Transverse colon (tissue), 4 donors: ENCODE data around the gene USP48. TPM values are rescaled to one million over a fixed set of nuclear protein-coding genes. Genes with fewer than 3 reads are reported as not detected.
"Not testable (repeated sequence)": the region's sequence is repeated elsewhere in the genome, so short reads cannot be mapped to it uniquely, and the experiment has no call there.

Source experiments
- DNase-seq: peaks from one replicate; pipeline ENCODE4 v3.0.0-alpha.2; 2019
- H3K27ac ChIP-seq, 4 donors: fragments of 200-600 bp; sonication (generic); 2 replicates each; pipeline ENCODE4 v1.5.1; 2016 to 2018; ENCODE audit warnings: inconsistent platforms in 4 of 4
- H3K27me3 ChIP-seq: fragments of 200-600 bp; sonication (generic); 2 replicates; pipeline ENCODE4 v1.5.1; 2017; ENCODE audit warnings: inconsistent platforms
- H3K36me3 ChIP-seq, 4 donors: fragments of 200-600 bp; sonication (generic); 2 replicates each; pipeline ENCODE4 v1.5.1; 2017 to 2019; ENCODE audit warnings: inconsistent platforms in 4 of 4
- H3K4me1 ChIP-seq, 4 donors: fragments of 200-600 bp; sonication (generic); 2 replicates each; pipeline ENCODE4 v1.5.1; 2017 to 2020; ENCODE audit warnings: inconsistent platforms in 4 of 4
- H3K4me3 ChIP-seq, 4 donors: fragments of 200-600 bp; sonication (generic); 1 replicate in 1 of 4; 2 replicates in 3 of 4; pipeline versions ENCODE4 v1.5.1 to v1.6.1; 2017 to 2019; ENCODE audit warnings: inconsistent platforms in 4 of 4
- H3K9me3 ChIP-seq, 2 donors: fragments of 200-600 bp; sonication (generic); 2 replicates each; pipeline ENCODE4 v1.5.1; 2017 to 2019; ENCODE audit warnings: inconsistent platforms in 2 of 2
- EP300 ChIP-seq: sonication (generic); formaldehyde crosslinking; IDR thresholded peaks from one replicate; pipeline ENCODE4 v1.6.1; 2017; ENCODE audit warnings: antibody characterized with exemption, low read depth
- POLR2A ChIP-seq: fragments of 450-650 bp; IDR thresholded peaks from one replicate; pipeline ENCODE4 v1.6.1; 2016; ENCODE audit warnings: antibody characterized with exemption, mild to moderate bottlenecking, moderate library complexity
- POLR2AphosphoS5 ChIP-seq, 3 donors: sonication (generic); formaldehyde crosslinking; IDR thresholded peaks; one replicate each; pipeline ENCODE4 v1.6.1; 2016; ENCODE audit warnings: antibody characterized with exemption in 3 of 3
- WGBS, 2 donors: methylation state at CpG; one replicate each; pipeline ENCODE4 v1.1.5; 2018; ENCODE audit warnings: low coverage in 1 of 2; 5-methylcytosine and 5-hydroxymethylcytosine counted together
- in situ Hi-C, 4 donors: fragments of 200-750 bp; cut with MboI; loops; one replicate each; pipeline versions ENCODE4 v1.15.0 to v1.15.1; 2017; ENCODE audit warnings: low sequenced_read_pairs in 3 of 4, low pct_ligation_motif_present in 1 of 4, low pct_unique_long_range_greater_than_20kb in 1 of 4
- intact Hi-C: fragments of 100-400 bp; cut with DNase I; formaldehyde crosslinking; loops from one replicate; pipeline ENCODE4 v1.15.1; 2023; ENCODE audit warnings: low total_unique reads
- total RNA-seq, 4 donors: library from RNA; depleted of rRNA; stranded (reverse); fragments of >200 nt; gene quantifications; one replicate each; pipeline ENCODE4 v1.1.0, GENCODE V29; 2016
- TF ChIP-seq, protein P1 (sequence below), 5 experiments: fragments of 200-600 bp in 3 of 5; fragments of 450-650 bp in 2 of 5; sonication (generic) in 3 of 5; IDR thresholded peaks; 1 replicate in 2 of 5; 2 replicates in 3 of 5; pipeline ENCODE4 v1.5.1; 2016 to 2017; ENCODE audit warnings: antibody characterized with exemption in 5 of 5, inconsistent platforms in 3 of 5, mild to moderate bottlenecking in 2 of 5, moderate library complexity in 1 of 5

The USP48 gene
- total RNA-seq, 4 donors from 2014 or later: 48.4 to 87.3 (median 51.4) TPM

DNA sequence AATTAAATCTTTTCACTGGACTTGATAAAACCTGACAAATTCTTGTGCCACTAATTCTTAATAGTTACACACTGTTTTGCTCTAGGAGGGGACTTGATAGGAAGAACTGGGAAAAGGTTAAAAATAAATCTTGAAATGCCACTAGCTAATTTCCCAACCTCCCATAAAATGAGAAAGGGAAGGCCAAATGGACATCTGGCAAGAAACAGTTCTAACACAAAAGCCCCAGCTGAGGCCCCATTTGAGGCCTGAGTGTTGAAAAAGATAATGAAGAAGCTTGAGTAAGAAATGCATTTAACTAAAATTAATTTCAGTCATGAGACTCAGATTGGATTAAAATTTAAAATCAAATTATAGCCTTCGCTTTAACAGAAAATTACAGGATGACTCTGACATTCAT, 102.6 kb downstream of the USP48 start:
- intact Hi-C loops (no loop called here), in situ Hi-C loops (loop anchor here in 1 of 4 donors (25.0 kb wide), 1 partner anchor 282 kb away; no protein-coding TSS in a partner anchor)
- peaks cover 0 to 4% of the 10 kb centered on the region in 2 donors for H3K9me3 ChIP-seq
- TF ChIP-seq EP300 (no peak), POLR2A (no peak), POLR2AphosphoS5 (IDR thresholded peaks at IDR 0.05) (no peak)
- TF ChIP-seq, protein P1, sequence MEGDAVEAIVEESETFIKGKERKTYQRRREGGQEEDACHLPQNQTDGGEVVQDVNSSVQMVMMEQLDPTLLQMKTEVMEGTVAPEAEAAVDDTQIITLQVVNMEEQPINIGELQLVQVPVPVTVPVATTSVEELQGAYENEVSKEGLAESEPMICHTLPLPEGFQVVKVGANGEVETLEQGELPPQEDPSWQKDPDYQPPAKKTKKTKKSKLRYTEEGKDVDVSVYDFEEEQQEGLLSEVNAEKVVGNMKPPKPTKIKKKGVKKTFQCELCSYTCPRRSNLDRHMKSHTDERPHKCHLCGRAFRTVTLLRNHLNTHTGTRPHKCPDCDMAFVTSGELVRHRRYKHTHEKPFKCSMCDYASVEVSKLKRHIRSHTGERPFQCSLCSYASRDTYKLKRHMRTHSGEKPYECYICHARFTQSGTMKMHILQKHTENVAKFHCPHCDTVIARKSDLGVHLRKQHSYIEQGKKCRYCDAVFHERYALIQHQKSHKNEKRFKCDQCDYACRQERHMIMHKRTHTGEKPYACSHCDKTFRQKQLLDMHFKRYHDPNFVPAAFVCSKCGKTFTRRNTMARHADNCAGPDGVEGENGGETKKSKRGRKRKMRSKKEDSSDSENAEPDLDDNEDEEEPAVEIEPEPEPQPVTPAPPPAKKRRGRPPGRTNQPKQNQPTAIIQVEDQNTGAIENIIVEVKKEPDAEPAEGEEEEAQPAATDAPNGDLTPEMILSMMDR (IDR thresholded peaks at IDR 0.05): no peak
- no peak overlapping the region for H3K27ac ChIP-seq
- DNase-seq: no peak
- no peaks in the 10 kb centered on the region for H3K4me1 ChIP-seq
- H3K27me3 ChIP-seq: no peaks in the 10 kb centered on the region
- H3K4me3 ChIP-seq: no peak overlapping the region
- WGBS, 2 donors: 98 to 100% methylated on average over 1 of the region's 1 CpG
- H3K36me3 ChIP-seq: peaks cover 0 to 20% (median 9%) of the 10 kb centered on the region in 4 donors

DNA sequence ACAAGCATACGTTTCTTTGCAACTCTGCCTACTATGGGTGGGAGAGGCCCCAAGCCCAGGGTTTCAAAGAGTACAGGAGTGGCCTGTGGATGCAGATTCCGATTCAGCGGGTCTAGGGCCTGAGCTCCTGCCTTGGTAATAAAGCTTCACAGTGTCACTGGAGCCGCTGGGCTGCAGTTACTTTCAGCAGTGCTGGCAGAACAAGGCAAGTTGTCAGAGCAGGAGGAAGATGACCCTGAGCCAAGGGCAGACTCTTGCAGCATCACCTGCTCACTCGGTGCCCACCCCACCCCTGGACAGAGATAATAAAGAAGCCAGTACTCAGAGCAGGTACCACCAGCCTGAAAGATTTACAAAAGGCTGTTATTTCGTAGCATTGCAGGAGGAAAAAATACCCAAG, 105.8 kb downstream of the USP48 start:
- WGBS, 2 donors: 89 to 100% methylated on average over 1 to 6 of the region's 6 CpGs
- in situ Hi-C loops (loop anchor here in 1 of 4 donors (25.0 kb wide), 1 partner anchor 285 kb away; no protein-coding TSS in a partner anchor), intact Hi-C loops (no loop called here)
- H3K4me3 ChIP-seq: no peak overlapping the region
- peaks cover 5 to 14% (median 9%) of the 10 kb centered on the region in 4 donors for H3K4me1 ChIP-seq
- no peaks in the 10 kb centered on the region for H3K27me3 ChIP-seq
- H3K27ac ChIP-seq: no peak overlapping the region
- TF ChIP-seq EP300 (no peak), POLR2A (no peak)
- TF ChIP-seq, protein P1 (IDR thresholded peaks at IDR 0.05): no peak
- no peak for DNase-seq
- no peaks in the 10 kb centered on the region for H3K9me3 ChIP-seq
- peaks cover 0 to 13% (median 3%) of the 10 kb centered on the region in 4 donors for H3K36me3 ChIP-seq

DNA sequence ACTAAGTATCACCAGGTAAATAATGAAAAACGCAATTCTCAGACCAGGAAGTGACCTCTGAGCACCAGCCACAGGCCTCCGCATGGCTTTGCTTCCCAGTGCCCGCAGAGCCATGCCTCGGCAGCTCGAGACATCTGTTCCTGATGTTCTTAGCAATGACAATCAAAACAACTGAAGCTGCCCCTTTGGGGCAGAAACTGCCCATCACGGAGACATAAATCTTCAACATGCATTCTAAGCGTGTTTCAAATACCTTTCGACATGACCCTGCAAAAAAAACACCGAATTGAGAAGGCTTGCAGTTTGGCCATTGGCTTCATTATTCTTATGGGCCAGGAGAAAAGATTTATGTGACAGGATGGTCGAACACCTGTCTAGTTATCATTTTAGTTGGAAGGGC, 108.0 kb downstream of the USP48 start:
- Histone ChIP-seq H3K36me3 (peaks cover 0 to 6% (median 0%) of the 10 kb centered on the region in 4 donors), H3K4me3 (no peak overlapping the region), H3K27ac (no peak overlapping the region), H3K9me3 (no peaks in the 10 kb centered on the region), H3K27me3 (peaks cover 5% of the 10 kb centered on the region), H3K4me1 (peaks cover 6 to 14% (median 10%) of the 10 kb centered on the region in 4 donors)
- no peak for DNase-seq
- TF ChIP-seq POLR2A: no peak
- TF ChIP-seq, protein P1 (IDR thresholded peaks at IDR 0.05): no peak
- TF ChIP-seq POLR2AphosphoS5 (IDR thresholded peaks at IDR 0.05): no peak
- no peak for TF ChIP-seq EP300
- in situ Hi-C loops (loop anchor here in 3 of 4 donors (25.0 kb wide), 3 partner anchors 163 to 438 kb away; partner anchors contain the start of gene ALPL (in 3 of the 3)), intact Hi-C loops (no loop called here)
- 60 to 86% methylated on average over 1 to 10 of the region's 10 CpGs for WGBS, 2 donors

DNA sequence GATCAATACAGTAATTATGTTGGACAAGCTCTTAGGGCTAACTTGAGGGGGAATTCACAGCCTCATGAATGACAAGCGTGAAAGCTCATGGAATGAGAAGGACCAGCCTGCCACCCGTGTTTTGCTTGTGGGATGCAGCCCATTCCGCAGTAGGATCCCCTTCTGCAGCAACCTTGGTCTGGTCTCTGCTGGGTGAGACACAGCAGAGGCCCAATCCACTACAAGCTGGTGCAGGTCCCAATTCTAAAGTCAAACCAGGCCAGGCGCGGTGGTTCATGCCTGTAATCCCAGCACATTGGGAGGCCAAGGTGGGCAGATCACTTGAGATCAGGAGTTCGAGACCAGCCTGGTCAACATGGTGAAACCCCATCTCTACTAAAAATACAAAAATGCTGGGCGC, 109.1 kb downstream of the USP48 start:
- intact Hi-C loops, H3K9me3 ChIP-seq, DNase-seq, H3K36me3 ChIP-seq, H3K4me3 ChIP-seq: not testable (repeated sequence)
- Histone ChIP-seq H3K4me1 (peaks cover 15 to 25% (median 19%) of the 10 kb centered on the region in 4 donors), H3K27me3 (peaks cover 16% of the 10 kb centered on the region), H3K27ac (peak overlapping the region in 3 of 4 donors; percentile 16 to 53 (median 40))
- in situ Hi-C loops: loop anchor here in 3 of 4 donors (25.0 kb wide), 2 partner anchors 162 to 437 kb away; partner anchors contain the start of gene ALPL (in 3 of the 3)
- WGBS, 2 donors: 80 to 90% methylated on average over 1 to 7 of the region's 7 CpGs
